Measurements from ENCODE around the gene AGER.
"Not testable (repeated sequence)": the region's sequence is repeated elsewhere in the genome, so short reads cannot be mapped to it uniquely, and the experiment has no call there.

The AGER gene

DNA sequence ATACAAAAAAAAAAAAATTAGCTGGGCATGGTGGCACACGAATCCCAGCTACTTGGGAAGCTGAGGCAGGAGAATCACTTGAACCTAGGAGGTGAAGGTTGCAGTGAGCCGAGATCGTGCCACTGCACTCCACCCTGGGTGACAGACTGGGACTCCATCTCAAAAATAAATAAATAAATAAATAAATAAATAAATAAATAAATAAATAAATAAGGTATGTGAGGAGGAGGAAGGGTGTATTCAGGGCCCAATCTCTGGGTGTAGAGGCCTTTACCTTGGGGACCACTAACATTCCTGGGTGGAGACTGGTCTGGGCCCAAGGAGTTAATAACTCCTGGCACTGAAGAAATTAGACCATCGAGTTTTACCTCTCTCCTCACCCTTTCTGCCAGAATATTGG, 27.4 kb upstream of the AGER start:
- ChIA-PET CTCF (interaction anchor here (0.6 to 1.4 kb wide), 2 partner anchors 135 to 202 kb away, joined by 5 read pairs; no protein-coding TSS in a partner anchor), POLR2A (interaction anchor here (1.0 kb wide), 1 partner anchor 21 kb away, joined by 3 read pairs; the partner anchor contains the start of gene PBX2)
- H3K4me3 ChIP-seq (ENCODE audit: low read depth, low read length); H3K9me3 ChIP-seq (ENCODE audit: control insufficient read depth, insufficient read depth, low read depth, low read length); H3K4me1 ChIP-seq (ENCODE audit: control insufficient read depth, insufficient read depth, low read length); H3K36me3 ChIP-seq (ENCODE audit: control insufficient read depth in 2 of 2, insufficient read depth in 1 of 2, low read length in 2 of 2); H3K27ac ChIP-seq (ENCODE audit: extremely low read depth, low read depth, low read length): not testable (repeated sequence)
- TF ChIP-seq ZNF266 (tag by site-specific recombination; IDR thresholded peaks at IDR 0.05; ENCODE audit: low read depth) (peak; percentile 68), RBAK (tag by site-specific recombination; IDR thresholded peaks at IDR 0.05) (peak; percentile 64; the same call in 1 of the 2 replicates), SP3 (tag by site-specific recombination; IDR thresholded peaks at IDR 0.05) (peak; percentile 19; the same call in 1 of the 2 replicates), KLF7 (tag by site-specific recombination; IDR thresholded peaks at IDR 0.05; ENCODE audit: borderline replicate concordance) (0 out of 2 replicates have a peak, but pooled peaks have one; percentile 58), ZNF654 (tag by site-specific recombination; IDR thresholded peaks at IDR 0.05; ENCODE audit: low read depth) (peak; percentile 57), ZNF394 (tag by site-specific recombination; IDR thresholded peaks at IDR 0.05; ENCODE audit: borderline replicate concordance) (peak; percentile 98), ZFP37 (tag by site-specific recombination; IDR thresholded peaks at IDR 0.05) (peak; percentile 89), ZNF146 (tag by site-specific recombination; IDR thresholded peaks at IDR 0.05) (peak; percentile 8; the same call in 1 of the 2 replicates), ZNF529 (tag by site-specific recombination; IDR thresholded peaks at IDR 0.05; ENCODE audit: insufficient replicate concordance) (peak; percentile 33), ZNF202 (tag by site-specific recombination; IDR thresholded peaks at IDR 0.05; ENCODE audit: borderline replicate concordance) (peak; percentile 85), ZNF426 (tag by site-specific recombination; IDR thresholded peaks at IDR 0.05) (peak; percentile 94), ZNF629 (tag by site-specific recombination; IDR thresholded peaks at IDR 0.05) (peak; percentile 61), ZNF341 (tag by site-specific recombination; IDR thresholded peaks at IDR 0.05; ENCODE audit: low read depth) (peak; percentile 45; the same call in 1 of the 2 replicates), ZNF555 (tag by site-specific recombination; conservative IDR thresholded peaks at IDR 0.05) (peak; percentile 93), ZNF140 (tag by site-specific recombination; IDR thresholded peaks at IDR 0.05) (peak; percentile 92; the same call in 1 of the 2 replicates), ZNF433 (tag by site-specific recombination; IDR thresholded peaks at IDR 0.05; ENCODE audit: low read depth) (peak; percentile 90), ZNF366 (tag by site-specific recombination; conservative IDR thresholded peaks at IDR 0.05) (peak; percentile 35; the same call in 1 of the 2 replicates), ZNF664 (tag by site-specific recombination; IDR thresholded peaks at IDR 0.05) (peak; percentile 83), ZNF354C (tag by site-specific recombination; IDR thresholded peaks at IDR 0.05; ENCODE audit: borderline replicate concordance, low read depth) (0 out of 2 replicates have a peak, but pooled peaks have one; percentile 72), ZNF19 (tag by site-specific recombination; IDR thresholded peaks at IDR 0.05; ENCODE audit: low read depth) (0 out of 2 replicates have a peak, but pooled peaks have one; percentile 64), ZNF292 (tag by site-specific recombination; IDR thresholded peaks at IDR 0.05; ENCODE audit: borderline replicate concordance, low read depth) (peak; percentile 82; the same call in 1 of the 2 replicates), ZNF530 (tag by site-specific recombination; IDR thresholded peaks at IDR 0.05; ENCODE audit: low read depth) (0 out of 2 replicates have a peak, but pooled peaks have one; percentile 56), OVOL3 (tag by site-specific recombination; IDR thresholded peaks at IDR 0.05) (peak; percentile 50; the same call in 1 of the 2 replicates)
- TF ChIP-seq, protein P1, sequence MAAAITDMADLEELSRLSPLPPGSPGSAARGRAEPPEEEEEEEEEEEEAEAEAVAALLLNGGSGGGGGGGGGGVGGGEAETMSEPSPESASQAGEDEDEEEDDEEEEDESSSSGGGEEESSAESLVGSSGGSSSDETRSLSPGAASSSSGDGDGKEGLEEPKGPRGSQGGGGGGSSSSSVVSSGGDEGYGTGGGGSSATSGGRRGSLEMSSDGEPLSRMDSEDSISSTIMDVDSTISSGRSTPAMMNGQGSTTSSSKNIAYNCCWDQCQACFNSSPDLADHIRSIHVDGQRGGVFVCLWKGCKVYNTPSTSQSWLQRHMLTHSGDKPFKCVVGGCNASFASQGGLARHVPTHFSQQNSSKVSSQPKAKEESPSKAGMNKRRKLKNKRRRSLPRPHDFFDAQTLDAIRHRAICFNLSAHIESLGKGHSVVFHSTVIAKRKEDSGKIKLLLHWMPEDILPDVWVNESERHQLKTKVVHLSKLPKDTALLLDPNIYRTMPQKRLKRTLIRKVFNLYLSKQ (tag by site-specific recombination; IDR thresholded peaks at IDR 0.05; ENCODE audit: borderline replicate concordance): 0 out of 2 replicates have a peak, but pooled peaks have one; percentile 31
- TF ChIP-seq, protein P2, sequence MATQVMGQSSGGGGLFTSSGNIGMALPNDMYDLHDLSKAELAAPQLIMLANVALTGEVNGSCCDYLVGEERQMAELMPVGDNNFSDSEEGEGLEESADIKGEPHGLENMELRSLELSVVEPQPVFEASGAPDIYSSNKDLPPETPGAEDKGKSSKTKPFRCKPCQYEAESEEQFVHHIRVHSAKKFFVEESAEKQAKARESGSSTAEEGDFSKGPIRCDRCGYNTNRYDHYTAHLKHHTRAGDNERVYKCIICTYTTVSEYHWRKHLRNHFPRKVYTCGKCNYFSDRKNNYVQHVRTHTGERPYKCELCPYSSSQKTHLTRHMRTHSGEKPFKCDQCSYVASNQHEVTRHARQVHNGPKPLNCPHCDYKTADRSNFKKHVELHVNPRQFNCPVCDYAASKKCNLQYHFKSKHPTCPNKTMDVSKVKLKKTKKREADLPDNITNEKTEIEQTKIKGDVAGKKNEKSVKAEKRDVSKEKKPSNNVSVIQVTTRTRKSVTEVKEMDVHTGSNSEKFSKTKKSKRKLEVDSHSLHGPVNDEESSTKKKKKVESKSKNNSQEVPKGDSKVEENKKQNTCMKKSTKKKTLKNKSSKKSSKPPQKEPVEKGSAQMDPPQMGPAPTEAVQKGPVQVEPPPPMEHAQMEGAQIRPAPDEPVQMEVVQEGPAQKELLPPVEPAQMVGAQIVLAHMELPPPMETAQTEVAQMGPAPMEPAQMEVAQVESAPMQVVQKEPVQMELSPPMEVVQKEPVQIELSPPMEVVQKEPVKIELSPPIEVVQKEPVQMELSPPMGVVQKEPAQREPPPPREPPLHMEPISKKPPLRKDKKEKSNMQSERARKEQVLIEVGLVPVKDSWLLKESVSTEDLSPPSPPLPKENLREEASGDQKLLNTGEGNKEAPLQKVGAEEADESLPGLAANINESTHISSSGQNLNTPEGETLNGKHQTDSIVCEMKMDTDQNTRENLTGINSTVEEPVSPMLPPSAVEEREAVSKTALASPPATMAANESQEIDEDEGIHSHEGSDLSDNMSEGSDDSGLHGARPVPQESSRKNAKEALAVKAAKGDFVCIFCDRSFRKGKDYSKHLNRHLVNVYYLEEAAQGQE (tag by site-specific recombination; IDR thresholded peaks at IDR 0.05): peak; percentile 80
- TF ChIP-seq, protein P3, sequence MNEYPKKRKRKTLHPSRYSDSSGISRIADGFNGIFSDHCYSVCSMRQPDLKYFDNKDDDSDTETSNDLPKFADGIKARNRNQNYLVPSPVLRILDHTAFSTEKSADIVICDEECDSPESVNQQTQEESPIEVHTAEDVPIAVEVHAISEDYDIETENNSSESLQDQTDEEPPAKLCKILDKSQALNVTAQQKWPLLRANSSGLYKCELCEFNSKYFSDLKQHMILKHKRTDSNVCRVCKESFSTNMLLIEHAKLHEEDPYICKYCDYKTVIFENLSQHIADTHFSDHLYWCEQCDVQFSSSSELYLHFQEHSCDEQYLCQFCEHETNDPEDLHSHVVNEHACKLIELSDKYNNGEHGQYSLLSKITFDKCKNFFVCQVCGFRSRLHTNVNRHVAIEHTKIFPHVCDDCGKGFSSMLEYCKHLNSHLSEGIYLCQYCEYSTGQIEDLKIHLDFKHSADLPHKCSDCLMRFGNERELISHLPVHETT (tag by site-specific recombination; IDR thresholded peaks at IDR 0.05): peak; percentile 57; the same call in 1 of the 2 replicates
- TF ChIP-seq, protein P4, sequence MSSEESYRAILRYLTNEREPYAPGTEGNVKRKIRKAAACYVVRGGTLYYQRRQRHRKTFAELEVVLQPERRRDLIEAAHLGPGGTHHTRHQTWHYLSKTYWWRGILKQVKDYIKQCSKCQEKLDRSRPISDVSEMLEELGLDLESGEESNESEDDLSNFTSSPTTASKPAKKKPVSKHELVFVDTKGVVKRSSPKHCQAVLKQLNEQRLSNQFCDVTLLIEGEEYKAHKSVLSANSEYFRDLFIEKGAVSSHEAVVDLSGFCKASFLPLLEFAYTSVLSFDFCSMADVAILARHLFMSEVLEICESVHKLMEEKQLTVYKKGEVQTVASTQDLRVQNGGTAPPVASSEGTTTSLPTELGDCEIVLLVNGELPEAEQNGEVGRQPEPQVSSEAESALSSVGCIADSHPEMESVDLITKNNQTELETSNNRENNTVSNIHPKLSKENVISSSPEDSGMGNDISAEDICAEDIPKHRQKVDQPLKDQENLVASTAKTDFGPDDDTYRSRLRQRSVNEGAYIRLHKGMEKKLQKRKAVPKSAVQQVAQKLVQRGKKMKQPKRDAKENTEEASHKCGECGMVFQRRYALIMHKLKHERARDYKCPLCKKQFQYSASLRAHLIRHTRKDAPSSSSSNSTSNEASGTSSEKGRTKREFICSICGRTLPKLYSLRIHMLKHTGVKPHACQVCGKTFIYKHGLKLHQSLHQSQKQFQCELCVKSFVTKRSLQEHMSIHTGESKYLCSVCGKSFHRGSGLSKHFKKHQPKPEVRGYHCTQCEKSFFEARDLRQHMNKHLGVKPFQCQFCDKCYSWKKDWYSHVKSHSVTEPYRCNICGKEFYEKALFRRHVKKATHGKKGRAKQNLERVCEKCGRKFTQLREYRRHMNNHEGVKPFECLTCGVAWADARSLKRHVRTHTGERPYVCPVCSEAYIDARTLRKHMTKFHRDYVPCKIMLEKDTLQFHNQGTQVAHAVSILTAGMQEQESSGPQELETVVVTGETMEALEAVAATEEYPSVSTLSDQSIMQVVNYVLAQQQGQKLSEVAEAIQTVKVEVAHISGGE (tag by site-specific recombination; conservative IDR thresholded peaks at IDR 0.05; ENCODE audit: low read depth): peak; percentile 79
